WERI-Rb-1 (cell line): Measurements from ENCODE around the gene SNRNP35.
"Not testable (repeated sequence)": the region's sequence is repeated elsewhere in the genome, so short reads cannot be mapped to it uniquely, and the experiment has no call there.

Experiments used
- DNase-seq: peaks from one replicate; pipeline ENCODE4 v3.0.0-alpha.2; 2020
- H3K27ac ChIP-seq: fragments of 250-450 bp; sonication (Bioruptor Pico); 2 replicates; pipeline ENCODE4 v1.5.1; 2020; ENCODE audit warnings: mild to moderate bottlenecking, moderate library complexity
- H3K27me3 ChIP-seq: fragments of 250-450 bp; sonication (Bioruptor Pico); 2 replicates; pipeline ENCODE4 v1.5.1; 2021; ENCODE audit warnings: mild to moderate bottlenecking, low read depth, moderate library complexity; ENCODE audit not compliant: insufficient read depth, severe bottlenecking
- H3K36me3 ChIP-seq: fragments of 250-450 bp; sonication (Bioruptor Pico); 2 replicates; pipeline ENCODE4 v1.5.1; 2020; ENCODE audit warnings: mild to moderate bottlenecking, moderate library complexity
- H3K4me3 ChIP-seq: 2 replicates; pipeline ENCODE4 v1.5.1; 2011; ENCODE audit warnings: low read depth, mild to moderate bottlenecking, control low read depth, low read length
- H3K9me3 ChIP-seq: fragments of 250-450 bp; sonication (Bioruptor Pico); 2 replicates; pipeline ENCODE4 v1.5.1; 2021; ENCODE audit warnings: mild to moderate bottlenecking, moderate library complexity; ENCODE audit not compliant: severe bottlenecking
- CTCF ChIP-seq: IDR thresholded peaks from 2 replicates; pipeline ENCODE4 v1.5.1; 2011; ENCODE audit warnings: low read depth, mild to moderate bottlenecking, control low read depth, inconsistent platforms, low read length

Gene SNRNP35

GRCh38 chr12:123449249-123449733 lies 8.6 kb upstream of the SNRNP35 start:
- no peak for DNase-seq
- Histone ChIP-seq H3K4me3 (no peak overlapping the region), H3K27me3 (no peaks in the 10 kb centered on the region), H3K27ac (no peak overlapping the region), H3K9me3 (no peaks in the 10 kb centered on the region), H3K36me3 (no peaks in the 10 kb centered on the region)
- TF ChIP-seq CTCF: no peak

DNA sequence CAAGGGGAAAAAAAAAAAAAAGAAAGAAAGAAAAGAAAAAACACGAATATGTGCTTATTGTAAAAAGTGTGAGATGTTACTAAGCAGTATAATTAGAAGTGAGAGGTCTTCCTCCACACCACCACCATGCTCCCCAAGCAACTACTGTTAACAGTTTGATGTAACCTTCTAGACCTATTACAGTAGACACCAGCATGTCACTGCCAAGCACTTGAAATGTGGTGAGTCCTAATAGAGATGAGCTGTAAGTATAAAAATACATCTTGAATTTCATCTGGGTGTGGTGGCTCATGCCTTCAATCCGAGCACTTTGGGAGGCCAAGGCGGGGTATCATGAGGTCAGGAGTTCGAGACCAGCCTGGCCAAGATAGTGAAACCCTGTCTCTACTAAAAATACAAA lies 8.1 kb upstream of the SNRNP35 start:
- no peak for TF ChIP-seq CTCF
- no peak for DNase-seq
- Histone ChIP-seq H3K4me3 (no peak overlapping the region), H3K27me3 (no peaks in the 10 kb centered on the region), H3K27ac (no peak overlapping the region), H3K36me3 (no peaks in the 10 kb centered on the region), H3K9me3 (no peaks in the 10 kb centered on the region)

DNA sequence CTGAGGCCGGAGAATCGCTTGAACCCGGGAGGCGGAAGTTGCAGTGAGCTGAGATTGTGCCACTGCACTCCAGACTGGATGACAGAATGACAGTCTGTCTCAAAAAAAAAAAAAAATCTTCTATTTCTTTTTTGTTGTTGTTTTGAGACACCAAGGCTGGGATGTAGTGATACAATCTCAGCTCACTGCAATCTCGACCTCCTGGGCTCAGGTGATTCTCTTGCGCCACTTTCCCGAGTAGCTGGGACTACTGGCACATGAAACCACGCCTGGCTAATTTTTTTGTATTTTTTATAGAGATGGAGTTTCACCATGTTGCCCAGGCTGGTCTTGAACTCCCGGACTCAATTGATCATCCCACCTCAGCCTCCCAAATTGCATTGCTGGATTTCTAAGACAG lies 7.3 kb upstream of the SNRNP35 start:
- H3K36me3 ChIP-seq: no peaks in the 10 kb centered on the region
- DNase-seq: no peak
- H3K4me3 ChIP-seq: no peak overlapping the region
- no peaks in the 10 kb centered on the region for H3K9me3 ChIP-seq
- no peak for TF ChIP-seq CTCF
- H3K27me3 ChIP-seq: no peaks in the 10 kb centered on the region
- no peak overlapping the region for H3K27ac ChIP-seq

DNA sequence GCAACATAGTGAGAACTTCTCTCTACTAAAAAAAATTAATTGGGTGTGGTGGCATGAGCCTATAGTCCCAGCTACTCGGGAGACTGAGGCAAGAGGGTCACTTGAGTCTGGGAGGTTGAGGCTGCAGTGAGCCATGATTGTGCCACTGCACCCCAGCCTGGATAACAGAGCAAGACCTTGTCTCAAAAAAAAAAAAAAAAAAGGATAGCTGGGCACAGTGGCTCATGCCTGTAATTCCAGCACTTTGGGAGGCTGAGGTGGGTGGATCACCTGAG lies 5.7 kb upstream of the SNRNP35 start:
- not testable (repeated sequence) for H3K9me3 ChIP-seq, DNase-seq, H3K27ac ChIP-seq, H3K4me3 ChIP-seq, H3K36me3 ChIP-seq, H3K27me3 ChIP-seq

DNA sequence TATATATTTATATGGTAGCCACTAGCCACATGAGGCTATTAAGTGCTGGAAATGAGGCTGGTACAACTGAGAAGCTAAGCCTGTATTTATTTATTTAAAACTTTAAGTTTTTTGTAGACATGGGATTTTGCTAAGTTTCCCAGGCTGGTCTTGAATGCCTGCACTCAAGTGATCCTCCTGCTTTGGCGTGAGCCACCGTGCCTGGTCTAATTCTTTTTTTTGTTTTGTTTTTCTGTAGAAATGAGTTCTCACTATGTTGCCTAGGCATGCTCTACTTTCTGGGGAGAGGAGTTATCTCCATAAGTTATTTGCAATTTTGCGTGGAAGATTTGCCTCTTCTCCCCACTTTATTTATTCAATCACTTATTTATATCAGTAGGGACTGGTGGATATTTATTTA lies 4.8 kb upstream of the SNRNP35 start:
- H3K27ac ChIP-seq: no peak overlapping the region
- no peaks in the 10 kb centered on the region for H3K27me3 ChIP-seq
- no peaks in the 10 kb centered on the region for H3K9me3 ChIP-seq
- H3K36me3 ChIP-seq: no peaks in the 10 kb centered on the region; the same call in 1 of the 2 replicates
- no peak overlapping the region for H3K4me3 ChIP-seq
- no peak for TF ChIP-seq CTCF
- no peak for DNase-seq

GRCh38 chr12:123463174-123463573 lies 5.2 kb downstream of the SNRNP35 start:
- not testable (repeated sequence) for H3K9me3 ChIP-seq, H3K4me3 ChIP-seq, DNase-seq, H3K27ac ChIP-seq, H3K27me3 ChIP-seq
- peaks cover 13% of the 10 kb centered on the region for H3K36me3 ChIP-seq

- H3K27me3 ChIP-seq: no peaks in the 10 kb centered on the region
- H3K36me3 ChIP-seq: peaks cover 8% of the 10 kb centered on the region; the same call in 1 of the 2 replicates
- TF ChIP-seq CTCF: no peak
- no peak overlapping the region for H3K4me3 ChIP-seq
- no peak for DNase-seq
- no peaks in the 10 kb centered on the region for H3K9me3 ChIP-seq
- no peak overlapping the region for H3K27ac ChIP-seq
Observed at GRCh38 chr12:123465084-123465483, 7.1 kb downstream of the SNRNP35 start.
